HG03159 (cell line): ENCODE measurements around the gene KIAA2012.

ENCODE experiments used
- ATAC-seq: cut with Tn5 transposase; IDR thresholded peaks from one replicate; pipeline ENCODE4 v1.9.1; 2021; ENCODE audit warnings: mild to moderate bottlenecking, moderate library complexity; ENCODE audit not compliant: unreplicated experiment

KIAA2012 gene

GRCh38 chr2:202072737-202073401 is at the start of gene KIAA2012:
Gene KIAA2012 (plus strand): TSS chr2:202073255. CDS start chr2:202073628, 373 bp downstream.
- ATAC-seq, result no peak

- no peak for ATAC-seq
Observed at GRCh38 chr2:202023904-202024266, 49.2 kb upstream of the KIAA2012 start.

- no peak for ATAC-seq
Observed at GRCh38 chr2:202024871-202025270, 48.2 kb upstream of the KIAA2012 start.

- no peak for ATAC-seq
Observed at GRCh38 chr2:202025816-202026215, 47.2 kb upstream of the KIAA2012 start.

GRCh38 chr2:202026507-202026906 is 46.5 kb upstream of the KIAA2012 start:
- ATAC-seq, result no peak

- ATAC-seq, result no peak
Observed at GRCh38 chr2:202030691-202031090, 42.4 kb upstream of the KIAA2012 start.

- ATAC-seq, result no peak
Observed at GRCh38 chr2:202031246-202031951, 41.7 kb upstream of the KIAA2012 start.

GRCh38 chr2:202032846-202033316 is 40.2 kb upstream of the KIAA2012 start:
- peak; percentile 5 for ATAC-seq

- ATAC-seq, result peak; percentile 80
Observed at GRCh38 chr2:202033317-202034248, 39.5 kb upstream of the KIAA2012 start, which contains the start of gene FZD7. Gene FZD7 (plus strand): TSS chr2:202033855. CDS start chr2:202034648, 793 bp downstream.

- ATAC-seq, result peak; percentile 5
Observed at GRCh38 chr2:202034249-202035088, 38.6 kb upstream of the KIAA2012 start.

- no peak for ATAC-seq
Observed at GRCh38 chr2:202035089-202035940, 37.7 kb upstream of the KIAA2012 start.

GRCh38 chr2:202035941-202036372 is 37.1 kb upstream of the KIAA2012 start:
- no peak for ATAC-seq

GRCh38 chr2:202036601-202037037 is 36.4 kb upstream of the KIAA2012 start:
- ATAC-seq, result no peak

GRCh38 chr2:202037086-202037485 is 36.0 kb upstream of the KIAA2012 start:
- no peak for ATAC-seq

GRCh38 chr2:202038471-202039277 is 34.4 kb upstream of the KIAA2012 start:
- ATAC-seq, result no peak

GRCh38 chr2:202039278-202040078 is 33.6 kb upstream of the KIAA2012 start:
- no peak for ATAC-seq

GRCh38 chr2:202040079-202040844 is 32.8 kb upstream of the KIAA2012 start:
- no peak for ATAC-seq
